PC-3 (cell line): ENCODE measurements around the gene WNT7B. TPM values are rescaled to one million over a fixed set of nuclear protein-coding genes. Genes with fewer than 3 reads are reported as not detected.

Experiments used
- ATAC-seq: fragments of 200-7000 bp; cut with Tn5 transposase; 2 replicates; pipeline ENCODE4 v1.9.1; 2020; ENCODE audit warnings: mild to moderate bottlenecking, moderate library complexity
- BruUV-seq: library from RNA; stranded (reverse); fragments of 400-500 nt; replicated peaks from 2 replicates; lab custom pipeline; 2021; lab: Mats Ljungman, UMichigan
- CTCF ChIA-PET: fragments of 300-600 bp; sonication (Branson Sonifier 250); formaldehyde crosslinking; loops from one replicate; lab custom pipeline; 2022; ENCODE audit warnings: antibody characterized with exemption; lab: Charles Lee
- POLR2A ChIA-PET: fragments of 300-600 bp; sonication (Branson Sonifier 250); formaldehyde crosslinking; loops from one replicate; lab custom pipeline; 2022; ENCODE audit warnings: antibody characterized with exemption; ENCODE audit not compliant: unreplicated experiment; lab: Charles Lee
- DNase-seq: peaks from one replicate; pipeline ENCODE4 v3.0.0-alpha.2; 2015
- H2AFZ ChIP-seq: fragments of 300-600 bp; sonication (generic); 2 replicates; pipeline ENCODE4 v1.6.0; 2016; ENCODE audit warnings: antibody characterized with exemption, low read length
- H3F3A ChIP-seq: fragments of 300-600 bp; sonication (generic); one replicate; pipeline ENCODE4 v1.6.0; 2017; ENCODE audit warnings: antibody characterized with exemption, low read length, control low read depth, mild to moderate bottlenecking; ENCODE audit not compliant: unreplicated experiment
- H3K27ac ChIP-seq: fragments of 300-600 bp; sonication (generic); 2 replicates; pipeline ENCODE4 v1.5.1; 2016; ENCODE audit warnings: mild to moderate bottlenecking, low read length
- H3K27me3 ChIP-seq: fragments of 300-600 bp; sonication (generic); 2 replicates; pipeline ENCODE4 v1.6.1; 2016; ENCODE audit warnings: low read length, mixed read lengths
- H3K36me3 ChIP-seq: fragments of 300-600 bp; sonication (generic); 2 replicates; pipeline ENCODE4 v1.6.1; 2016; ENCODE audit warnings: low read depth, mixed run types, low read length, mixed read lengths
- H3K4me1 ChIP-seq: fragments of 300-600 bp; sonication (generic); 2 replicates; pipeline ENCODE4 v1.5.1; 2016; ENCODE audit warnings: low read length; ENCODE audit not compliant: insufficient read depth
- H3K4me2 ChIP-seq: fragments of 300-600 bp; sonication (generic); 2 replicates; pipeline ENCODE4 v1.6.0; 2016; ENCODE audit warnings: low read length
- H3K4me3 ChIP-seq: fragments of 300-600 bp; sonication (generic); 2 replicates; pipeline ENCODE4 v1.5.1; 2016; ENCODE audit warnings: mild to moderate bottlenecking, low read length, mixed read lengths
- H3K79me2 ChIP-seq: fragments of 300-600 bp; sonication (generic); 2 replicates; pipeline ENCODE4 v1.6.1; 2017; ENCODE audit warnings: low read length, mixed read lengths
- H3K9ac ChIP-seq: fragments of 300-600 bp; sonication (generic); 2 replicates; pipeline ENCODE4 v1.6.0; 2016; ENCODE audit warnings: mild to moderate bottlenecking, low read length
- H3K9me2 ChIP-seq: fragments of 300-600 bp; sonication (generic); replicated peaks from 2 replicates; pipeline ENCODE4 v1.6.1; 2016; ENCODE audit warnings: mixed run types, low read length, mixed read lengths
- H3K9me3 ChIP-seq: fragments of 300-600 bp; sonication (generic); 2 replicates; pipeline ENCODE4 v1.6.1; 2016; ENCODE audit warnings: low read length, mixed read lengths
- H4K20me1 ChIP-seq: fragments of 300-600 bp; sonication (generic); 2 replicates; pipeline ENCODE4 v1.6.1; 2016; ENCODE audit warnings: low read length, mixed read lengths
- EZH2 ChIP-seq: fragments of 300-600 bp; sonication (generic); IDR thresholded peaks from one replicate; pipeline ENCODE4 v1.6.1; 2017; ENCODE audit warnings: antibody characterized with exemption, mild to moderate bottlenecking, low read length; ENCODE audit not compliant: unreplicated experiment
- EZH2phosphoT487 ChIP-seq: fragments of 300-600 bp; sonication (generic); IDR thresholded peaks from 2 replicates; pipeline ENCODE4 v1.6.1; 2018; ENCODE audit warnings: mild to moderate bottlenecking, antibody characterized with exemption, low read length, borderline replicate concordance
- intact Hi-C: fragments of 100-400 bp; cut with micrococcal nuclease; formaldehyde crosslinking; loops from 2 replicates; pipeline ENCODE4 v1.9.0; 2023
- total RNA-seq: library from RNA; depleted of rRNA; stranded (reverse); fragments of >200 nt; gene quantifications from 2 replicates; pipeline ENCODE4 v1.2.3, GENCODE V29; 2014
- TF ChIP-seq, protein P1 (sequence below): fragments of 300-600 bp; sonication (generic); conservative IDR thresholded peaks from 2 replicates; pipeline ENCODE4 v1.5.1; 2017; ENCODE audit warnings: antibody characterized with exemption, low read depth, mild to moderate bottlenecking, low read length

The WNT7B gene
- total RNA-seq, 1 experiment from 2014 or later: 42.0 TPM

DNA sequence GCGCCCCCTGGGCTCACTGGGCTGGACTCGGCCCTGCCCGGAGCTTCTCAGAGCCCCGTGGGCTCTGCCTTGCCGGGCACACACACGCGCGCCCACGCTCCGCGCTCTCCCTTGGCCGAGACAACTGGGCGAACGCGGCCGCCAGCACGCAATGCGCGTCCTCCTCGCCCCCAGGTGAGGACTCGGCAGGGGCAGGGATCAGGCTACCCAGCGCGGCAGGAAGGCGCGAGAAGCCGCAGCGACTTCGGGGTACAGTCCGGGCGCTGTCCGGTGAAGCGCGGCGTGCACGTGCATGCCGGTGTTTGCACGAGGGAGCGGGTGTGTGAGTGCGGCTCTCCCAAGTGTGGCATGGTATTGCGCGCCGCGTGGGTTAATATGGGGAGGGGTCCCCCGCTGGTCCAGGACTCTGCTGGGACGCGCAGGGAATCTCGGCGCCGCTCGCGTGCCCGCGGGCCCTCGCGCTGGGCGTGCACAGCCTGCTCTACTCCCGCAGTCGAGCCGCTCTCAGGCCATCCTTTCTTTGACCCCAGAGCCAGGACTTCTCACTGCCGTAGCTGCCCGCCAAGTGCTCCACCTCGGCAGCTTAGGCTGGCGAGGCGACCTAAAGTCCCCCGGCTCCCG is 5.4 kb downstream of the WNT7B start:
- Histone ChIP-seq H3F3A (no peaks in the 10 kb centered on the region), H3K36me3 (no peaks in the 10 kb centered on the region; the same call in 1 of the 2 replicates), H4K20me1 (peaks cover 45% of the 10 kb centered on the region), H3K9me2 (no peaks in the 10 kb centered on the region), H3K4me1 (peaks cover 42% of the 10 kb centered on the region), H3K9ac (no peak overlapping the region), H3K27ac (no peak overlapping the region), H2AFZ (no peak overlapping the region), H3K4me2 (no peak overlapping the region), H3K4me3 (no peak overlapping the region), H3K79me2 (peaks cover 84% of the 10 kb centered on the region), H3K9me3 (no peaks in the 10 kb centered on the region), H3K27me3 (no peaks in the 10 kb centered on the region)
- no peak for ATAC-seq
- intact Hi-C loops: loop anchor here (5.0 kb wide), 1 partner anchor 34 kb away; no protein-coding TSS in a partner anchor
- BruUV-seq: no TSS peak
- no peak for DNase-seq
- POLR2A ChIA-PET: no interaction called here
- TF ChIP-seq EZH2 (no peak), EZH2phosphoT487 (no peak)
- TF ChIP-seq, protein P1, sequence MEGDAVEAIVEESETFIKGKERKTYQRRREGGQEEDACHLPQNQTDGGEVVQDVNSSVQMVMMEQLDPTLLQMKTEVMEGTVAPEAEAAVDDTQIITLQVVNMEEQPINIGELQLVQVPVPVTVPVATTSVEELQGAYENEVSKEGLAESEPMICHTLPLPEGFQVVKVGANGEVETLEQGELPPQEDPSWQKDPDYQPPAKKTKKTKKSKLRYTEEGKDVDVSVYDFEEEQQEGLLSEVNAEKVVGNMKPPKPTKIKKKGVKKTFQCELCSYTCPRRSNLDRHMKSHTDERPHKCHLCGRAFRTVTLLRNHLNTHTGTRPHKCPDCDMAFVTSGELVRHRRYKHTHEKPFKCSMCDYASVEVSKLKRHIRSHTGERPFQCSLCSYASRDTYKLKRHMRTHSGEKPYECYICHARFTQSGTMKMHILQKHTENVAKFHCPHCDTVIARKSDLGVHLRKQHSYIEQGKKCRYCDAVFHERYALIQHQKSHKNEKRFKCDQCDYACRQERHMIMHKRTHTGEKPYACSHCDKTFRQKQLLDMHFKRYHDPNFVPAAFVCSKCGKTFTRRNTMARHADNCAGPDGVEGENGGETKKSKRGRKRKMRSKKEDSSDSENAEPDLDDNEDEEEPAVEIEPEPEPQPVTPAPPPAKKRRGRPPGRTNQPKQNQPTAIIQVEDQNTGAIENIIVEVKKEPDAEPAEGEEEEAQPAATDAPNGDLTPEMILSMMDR: no peak
- CTCF ChIA-PET: no interaction called here

DNA sequence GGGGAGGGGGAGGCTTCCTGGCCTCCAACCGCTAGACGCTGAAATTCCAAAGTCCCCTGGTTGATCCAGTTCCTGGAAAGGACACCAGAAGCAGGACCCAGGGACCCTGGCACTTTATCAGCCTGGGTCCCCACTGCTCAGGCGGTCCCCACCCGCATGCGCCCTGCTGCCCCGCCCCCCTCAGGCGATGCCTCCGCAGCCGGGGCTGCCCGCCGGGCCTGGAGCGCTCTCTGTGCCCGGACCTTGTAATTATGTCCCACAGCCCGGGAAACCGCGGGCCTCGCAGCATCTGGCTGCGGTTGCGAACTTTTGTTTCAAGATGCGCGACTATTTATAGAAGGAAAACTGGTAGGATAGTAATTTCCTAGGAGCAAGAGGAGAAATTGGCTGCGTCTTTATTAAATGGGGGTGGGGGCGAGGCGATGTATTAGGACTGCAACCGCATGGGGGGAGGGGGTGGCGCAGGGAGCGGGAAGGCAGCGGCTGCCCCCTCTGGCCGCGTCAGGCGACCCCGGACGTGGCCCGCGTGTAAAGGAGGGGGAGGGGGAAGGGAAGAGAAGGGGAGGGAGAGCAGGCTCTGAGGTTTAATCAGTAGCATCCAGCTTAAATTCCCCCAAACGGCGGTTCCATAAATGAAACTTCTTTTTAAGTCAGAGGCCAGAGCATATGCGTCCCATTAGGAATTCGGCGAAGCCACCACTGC is 6.1 kb downstream of the WNT7B start:
- ATAC-seq (no peak), DNase-seq (no peak)
- Histone ChIP-seq H3K27me3 (no peaks in the 10 kb centered on the region), H3K79me2 (peaks cover 87% of the 10 kb centered on the region), H3K27ac (no peak overlapping the region), H3F3A (no peaks in the 10 kb centered on the region), H2AFZ (no peak overlapping the region), H3K4me3 (no peak overlapping the region), H4K20me1 (peaks cover 52% of the 10 kb centered on the region), H3K4me2 (no peak overlapping the region), H3K9ac (no peak overlapping the region), H3K4me1 (peaks cover 42% of the 10 kb centered on the region), H3K9me2 (no peaks in the 10 kb centered on the region), H3K36me3 (no peaks in the 10 kb centered on the region; the same call in 1 of the 2 replicates), H3K9me3 (no peaks in the 10 kb centered on the region)
- intact Hi-C loops: loop anchor here (5.0 kb wide), 1 partner anchor 34 kb away; no protein-coding TSS in a partner anchor
- CTCF ChIA-PET: no interaction called here
- TF ChIP-seq EZH2 (no peak), EZH2phosphoT487 (no peak)
- TF ChIP-seq, protein P1: no peak
- no TSS peak for BruUV-seq
- POLR2A ChIA-PET: no interaction called here
